ENCODE data around the gene COQ2. TPM values are rescaled to one million over a fixed set of nuclear protein-coding genes. Genes with fewer than 3 reads are reported as not detected.

The COQ2 gene
- polyA plus RNA-seq, 1 donor = 14.9 TPM

DNA sequence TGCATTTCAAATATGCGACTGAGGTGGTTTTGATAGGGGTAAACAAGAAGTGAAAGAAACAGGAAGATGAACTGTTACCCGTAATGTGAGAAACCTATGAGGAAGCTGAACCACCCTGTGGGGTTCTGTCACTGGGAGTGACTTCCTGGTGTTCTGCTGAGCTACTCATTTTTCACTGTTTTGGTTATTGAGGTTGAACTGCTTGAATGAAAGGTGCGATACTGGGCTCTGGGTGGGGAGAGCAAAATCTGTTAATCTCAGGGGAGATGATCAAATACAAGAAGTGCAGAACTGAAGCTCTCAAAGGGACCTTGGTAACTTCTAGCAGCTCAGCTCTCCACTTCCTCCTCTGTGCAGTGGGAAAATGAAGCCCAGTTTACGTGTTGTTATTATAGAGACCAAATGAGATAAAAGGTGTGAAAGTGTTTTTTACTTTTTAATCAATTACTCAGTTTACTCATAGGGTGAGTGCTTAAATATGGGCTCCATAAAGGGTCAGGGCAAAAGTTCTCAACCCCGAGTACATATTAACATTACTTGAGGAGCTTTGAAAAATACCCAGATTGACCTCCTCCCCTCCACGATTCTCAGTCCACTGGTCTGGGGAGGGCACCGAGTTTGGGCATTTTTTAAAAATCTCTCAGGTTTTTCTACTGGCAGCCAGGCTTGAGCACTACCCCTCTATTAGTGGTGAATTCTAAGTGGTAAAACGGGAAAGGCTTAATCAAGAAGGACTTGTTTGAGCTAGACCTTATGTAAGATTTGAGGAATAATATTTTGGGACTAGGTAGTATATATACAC, 66.7 kb downstream of the COQ2 start:
- DNase-seq = no peak

DNA sequence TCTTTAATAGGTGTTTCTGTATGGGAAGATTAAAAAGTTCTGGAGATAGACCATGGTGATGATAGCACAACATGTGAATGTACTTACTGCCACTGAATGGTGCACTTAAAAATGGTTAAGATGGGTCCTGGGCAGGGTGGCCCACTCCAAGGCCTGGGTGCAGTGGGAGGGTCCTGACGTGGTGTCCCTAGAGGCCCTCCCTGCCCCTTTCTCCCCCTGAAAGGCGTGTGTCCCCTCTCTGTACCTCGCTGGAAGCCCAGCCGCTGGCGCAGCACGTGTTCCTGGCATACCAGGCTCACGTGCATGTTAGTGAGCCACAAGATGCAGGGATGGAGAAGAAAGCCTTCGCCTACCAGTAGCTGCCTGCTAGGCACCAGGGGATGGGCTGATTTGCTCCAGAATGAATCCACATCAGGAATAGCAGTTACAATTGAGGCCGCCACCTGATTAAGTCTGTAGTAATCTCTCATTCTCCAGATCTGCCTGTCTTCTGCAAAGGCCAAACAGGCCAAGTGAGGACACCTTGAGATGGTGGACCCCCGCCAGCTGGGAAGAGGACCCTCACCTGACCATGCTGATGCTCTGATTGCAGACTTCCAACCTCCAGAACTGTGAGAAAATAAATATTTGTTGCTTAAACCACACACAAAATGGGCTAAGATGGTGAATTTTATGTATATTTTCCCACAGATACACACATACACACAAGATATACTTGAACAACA, 67.5 kb downstream of the COQ2 start:
- DNase-seq = no peak

DNA sequence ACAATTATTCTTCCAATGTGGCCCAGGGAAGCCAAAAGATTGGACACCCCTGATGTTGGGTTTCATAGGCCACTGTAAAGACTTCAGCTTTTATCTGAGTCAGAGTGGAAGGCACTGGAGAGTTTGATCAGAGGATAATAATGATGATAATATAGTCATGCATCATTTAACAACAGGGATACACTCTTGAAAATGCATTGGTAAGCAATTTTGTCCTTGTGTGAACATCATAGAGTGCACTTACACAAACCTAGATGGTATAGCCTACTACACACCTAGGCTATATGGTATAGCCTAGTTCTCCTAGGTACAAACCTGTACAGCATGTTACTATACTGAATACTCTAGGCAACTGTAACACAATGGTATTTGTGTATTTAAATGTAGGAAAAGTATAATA, 70.5 kb downstream of the COQ2 start:
- DNase-seq = no peak

Other genes starting within 250 kb of the COQ2 start
- 80.7 TPM for gene COPS4, start 249.6 kb downstream of the COQ2 start, polyA plus RNA-seq (ENCODE audit: insufficient read length)
- 2.9 TPM for gene PLAC8, start 170.1 kb downstream of the COQ2 start, polyA plus RNA-seq (ENCODE audit: insufficient read length)
- 1.1 TPM for gene HPSE, start 50.0 kb upstream of the COQ2 start, polyA plus RNA-seq (ENCODE audit: insufficient read length)
- gene HELQ, start 171.0 kb upstream of the COQ2 start, polyA plus RNA-seq (ENCODE audit: insufficient read length) = 17.0 TPM
- 65.5 TPM for gene MRPS18C, start 171.3 kb upstream of the COQ2 start, polyA plus RNA-seq (ENCODE audit: insufficient read length)
- gene ABRAXAS1, start 200.3 kb upstream of the COQ2 start, polyA plus RNA-seq (ENCODE audit: insufficient read length) = 31.5 TPM